H1 (cell line): ENCODE data around the gene ALK. TPM values are rescaled to one million over a fixed set of nuclear protein-coding genes. Genes with fewer than 3 reads are reported as not detected.

ENCODE experiments used
- CTCF ChIA-PET: fragments of 300-600 bp; sonication (Branson Sonifier 250); formaldehyde crosslinking; loops from one replicate; lab custom pipeline; 2021; ENCODE audit not compliant: partially characterized antibody; lab: Charles Lee
- POLR2A ChIA-PET: fragments of 300-600 bp; sonication (Branson Sonifier 250); formaldehyde crosslinking; loops from one replicate; lab custom pipeline; 2021; ENCODE audit warnings: inconsistent platforms; ENCODE audit not compliant: partially characterized antibody; lab: Charles Lee
- DNase-seq, 2 experiments: peaks; one replicate each; pipeline versions ENCODE4 v3.0.0 to v3.0.0-alpha.2; 2010 to 2022; ENCODE audit warnings: low spot score in 2 of 2, low read depth in 1 of 2, mixed read lengths in 1 of 2
- FAIRE-seq: peaks from 2 replicates; lab custom pipeline; 2011; peaks lifted over from hg19 to GRCh38; lab: Jason Lieb, UNC
- H2AFZ ChIP-seq: 2 replicates; pipeline ENCODE4 v1.8.1; 2012; ENCODE audit warnings: low read length, inconsistent platforms
- H2AK5ac ChIP-seq: 2 replicates; pipeline ENCODE4 v1.6.1; 2013; ENCODE audit warnings: low read depth, low read length
- H2BK120ac ChIP-seq: replicated peaks from 2 replicates; pipeline ENCODE3; 2013; ENCODE audit warnings: low read depth, low read length, inconsistent platforms
- H2BK12ac ChIP-seq: 2 replicates; pipeline ENCODE4 v1.6.1; 2013; ENCODE audit warnings: low read depth, low read length
- H2BK15ac ChIP-seq: 2 replicates; pipeline ENCODE4 v1.6.1; 2013; ENCODE audit warnings: low read length
- H2BK20ac ChIP-seq: 2 replicates; pipeline ENCODE4 v1.6.1; 2013; ENCODE audit warnings: low read length
- H2BK5ac ChIP-seq: 2 replicates; pipeline ENCODE4 v1.6.1; 2013; ENCODE audit warnings: low read depth, low read length
- H3K14ac ChIP-seq: 2 replicates; pipeline ENCODE4 v1.6.1; 2013; ENCODE audit warnings: inconsistent platforms; ENCODE audit not compliant: insufficient read length
- H3K18ac ChIP-seq: 2 replicates; pipeline ENCODE4 v1.6.1; 2013; ENCODE audit warnings: low read length; ENCODE audit errors: extremely low read depth
- H3K23ac ChIP-seq: 2 replicates; pipeline ENCODE4 v1.6.1; 2013; ENCODE audit warnings: inconsistent platforms; ENCODE audit not compliant: insufficient read length
- H3K23me2 ChIP-seq: 2 replicates; pipeline ENCODE4 v1.6.1; 2013; ENCODE audit warnings: low read depth, low read length
- H3K27ac ChIP-seq: 2 replicates; pipeline ENCODE4 v1.6.1; 2011; ENCODE audit warnings: low read depth, low read length, inconsistent platforms
- H3K27me3 ChIP-seq, 4 experiments: replicated peaks in 1 of 4; 1 replicate in 1 of 4; 2 replicates in 3 of 4; pipeline versions ENCODE4 v1.6.1 to v1.8.1; 2011 to 2013; ENCODE audit warnings: low read length in 3 of 4, mild to moderate bottlenecking in 3 of 4, inconsistent platforms in 2 of 4, mixed read lengths in 2 of 4, moderate library complexity in 1 of 4; ENCODE audit not compliant: control insufficient read depth in 3 of 4, insufficient read depth in 3 of 4; ENCODE audit errors: extremely low read depth in 1 of 4
- H3K36me3 ChIP-seq, 4 experiments: 2 replicates each; pipeline versions ENCODE4 v1.6.1 to v1.8.1; 2011 to 2013; ENCODE audit warnings: mild to moderate bottlenecking in 4 of 4, low read length in 3 of 4, moderate library complexity in 2 of 4, control low read depth in 1 of 4, inconsistent platforms in 1 of 4; ENCODE audit not compliant: insufficient read depth in 4 of 4, control insufficient read depth in 2 of 4
- H3K4ac ChIP-seq: replicated peaks from 2 replicates; pipeline ENCODE3; 2013; ENCODE audit warnings: low read length, low read depth, mixed read lengths, inconsistent platforms; ENCODE audit not compliant: insufficient read length
- H3K4me1 ChIP-seq, 4 experiments: replicated peaks in 1 of 4; 1 replicate in 1 of 4; 2 replicates in 3 of 4; pipeline versions ENCODE4 v1.6.1 to v1.8.1; 2011 to 2013; ENCODE audit warnings: low read length in 3 of 4, inconsistent platforms in 2 of 4, mixed read lengths in 1 of 4; ENCODE audit not compliant: insufficient read depth in 4 of 4, control insufficient read depth in 3 of 4
- H3K4me2 ChIP-seq, 2 experiments: 2 replicates each; pipeline versions ENCODE4 v1.6.1 to v1.8.1; 2011 to 2013; ENCODE audit warnings: low read depth in 2 of 2, low read length in 2 of 2, control low read depth in 1 of 2, inconsistent platforms in 1 of 2, mild to moderate bottlenecking in 1 of 2; ENCODE audit not compliant: insufficient read depth in 1 of 2
- H3K4me3 ChIP-seq, 4 experiments: fragments of 200-600, 300-600 bp in 1 of 4; sonication (generic), shearing (Covaris generic), sonication (Bioruptor Twin) in 1 of 4; 2 replicates each; pipeline versions ENCODE4 v1.5.1 to v1.8.1; 2011 to 2016; ENCODE audit warnings: low read length in 4 of 4, low read depth in 3 of 4, control low read depth in 2 of 4, inconsistent platforms in 2 of 4, mild to moderate bottlenecking in 2 of 4, mixed read lengths in 1 of 4, moderate library complexity in 1 of 4; ENCODE audit not compliant: insufficient read depth in 2 of 4; ENCODE audit errors: extremely low read depth in 1 of 4
- H3K56ac ChIP-seq: replicated peaks from 2 replicates; pipeline ENCODE3; 2013; ENCODE audit warnings: low read depth, mild to moderate bottlenecking, mixed read lengths, low read length, inconsistent platforms; ENCODE audit not compliant: insufficient read length
- H3K79me1 ChIP-seq: 2 replicates; pipeline ENCODE4 v1.6.1; 2013; ENCODE audit warnings: low read depth, low read length, control low read depth
- H3K79me2 ChIP-seq, 2 experiments: 2 replicates each; pipeline versions ENCODE4 v1.6.1 to v1.8.1; 2012 to 2013; ENCODE audit warnings: low read length in 2 of 2, mild to moderate bottlenecking in 2 of 2, inconsistent platforms in 1 of 2; ENCODE audit not compliant: insufficient read depth in 2 of 2, control insufficient read depth in 1 of 2
- H3K9ac ChIP-seq, 4 experiments: replicated peaks in 1 of 4; 1 replicate in 1 of 4; 2 replicates in 3 of 4; pipeline versions ENCODE4 v1.6.1 to v1.8.1; 2011 to 2013; ENCODE audit warnings: low read depth in 3 of 4, low read length in 3 of 4, control low read depth in 2 of 4, mild to moderate bottlenecking in 2 of 4, moderate library complexity in 2 of 4, inconsistent platforms in 1 of 4; ENCODE audit errors: extremely low read depth in 1 of 4
- H3K9me3 ChIP-seq, 2 experiments: 2 replicates each; pipeline versions ENCODE4 v1.6.1 to v1.8.1; 2012 to 2013; ENCODE audit warnings: mild to moderate bottlenecking in 2 of 2, moderate library complexity in 2 of 2, control low read depth in 1 of 2, inconsistent platforms in 1 of 2, low read depth in 1 of 2, low read length in 1 of 2, mixed read lengths in 1 of 2; ENCODE audit not compliant: insufficient read depth in 2 of 2
- H4K20me1 ChIP-seq, 2 experiments: replicated peaks in 1 of 2; 2 replicates each; pipeline versions ENCODE3 to v1.8.1; 2011 to 2013; ENCODE audit warnings: inconsistent platforms in 2 of 2, low read length in 2 of 2, mild to moderate bottlenecking in 1 of 2; ENCODE audit not compliant: insufficient read depth in 2 of 2, control insufficient read depth in 1 of 2
- H4K5ac ChIP-seq: 2 replicates; pipeline ENCODE4 v1.6.1; 2013; ENCODE audit warnings: low read length, low read depth, mixed read lengths, inconsistent platforms; ENCODE audit not compliant: insufficient read length
- H4K8ac ChIP-seq: 2 replicates; pipeline ENCODE4 v1.8.0; 2013; ENCODE audit warnings: mild to moderate bottlenecking, moderate library complexity, low read length, inconsistent platforms; ENCODE audit not compliant: insufficient read depth; ENCODE audit errors: extremely low read depth
- H4K91ac ChIP-seq: replicated peaks from 2 replicates; pipeline ENCODE3; 2013; ENCODE audit warnings: low read length, mixed read lengths, inconsistent platforms; ENCODE audit not compliant: insufficient read length
- CHD1 ChIP-seq: IDR thresholded peaks from 2 replicates; pipeline ENCODE4 v1.6.1; 2012; ENCODE audit warnings: low read depth, low read length, improper control_type of control experiment
- MAFK ChIP-seq: IDR thresholded peaks from 2 replicates; pipeline ENCODE4 v1.6.1; 2012; ENCODE audit warnings: low read depth, mild to moderate bottlenecking, improper control_type of control experiment, low read length
- RXRA ChIP-seq: IDR thresholded peaks from 2 replicates; pipeline ENCODE4 v1.6.1; 2011; ENCODE audit warnings: low read depth, mild to moderate bottlenecking, low read length, moderate library complexity; ENCODE audit not compliant: insufficient read depth
- SAP30 ChIP-seq: fragments of 300-600 bp; sonication (generic); IDR thresholded peaks from 2 replicates; pipeline ENCODE4 v1.7.1; 2012; ENCODE audit warnings: low read length, moderate library complexity, mild to moderate bottlenecking, inconsistent platforms; ENCODE audit not compliant: insufficient read depth, insufficient replicate concordance
- SP1 ChIP-seq: IDR thresholded peaks from 2 replicates; pipeline ENCODE4 v1.6.1; 2011; ENCODE audit warnings: low read depth, low read length
- SUZ12 ChIP-seq: fragments of 200-600 bp; sonication (generic); IDR thresholded peaks from 2 replicates; pipeline ENCODE4 v1.6.1; 2012; ENCODE audit warnings: mild to moderate bottlenecking, inconsistent platforms, low read length, moderate library complexity, mixed read lengths
- WGBS, 2 experiments: shearing (Covaris generic) in 1 of 2; methylation state at CpG; one replicate each; pipeline versions ENCODE4 v1.1.6 to v1.1.7; 2013 to 2015; ENCODE audit warnings: low lambda C conversion rate in 2 of 2, mixed read lengths in 2 of 2, inconsistent platforms in 1 of 2, low coverage in 1 of 2, missing lambda C conversion rate in 1 of 2; ENCODE audit not compliant: insufficient replicate concordance in 2 of 2, insufficient coverage in 1 of 2, insufficient read length in 1 of 2; ENCODE audit errors: extremely low coverage in 1 of 2, missing lambda C conversion rate in 1 of 2; 5-methylcytosine and 5-hydroxymethylcytosine counted together
- polyA plus RNA-seq, 7 experiments: library from polyadenylated mRNA; depleted of rRNA in 3 of 7; stranded (reverse) in 5 of 7; unstranded in 2 of 7; fragments of >200 nt in 5 of 7; fragments of 200-250 nt in 2 of 7; gene quantifications; 1 replicate in 5 of 7; 2 replicates in 1 of 7; 4 replicates in 1 of 7; pipeline versions ENCODE4 v1.2.1 to v1.2.3, GENCODE V29; 2011 to 2013; ENCODE audit warnings: missing spikeins in 2 of 7, mixed read lengths in 2 of 7
- total RNA-seq: library from RNA; stranded (reverse); fragmentation: NEBNext Ultra II Directional; extraction: Animal tissue kit (Norgen Biotek cat#: 25700); gene quantifications from 2 replicates; pipeline ENCODE4 v1.2.1, GENCODE V29; 2021

Gene ALK
- total and polyA plus RNA-seq, 2 of the 8 experiments (the other 6 are each of a cell fraction or from before 2014, with no cell fraction given) = 0.02 to 0.09 TPM

GRCh38 chr2:29281086-29281915, 640.1 kb downstream of the ALK start:
- no peak overlapping the region for H2AFZ ChIP-seq
- no peaks in the 10 kb centered on the region for H4K20me1 ChIP-seq
- H3K79me2 ChIP-seq = no peaks in the 10 kb centered on the region
- H2BK12ac ChIP-seq = no peak overlapping the region
- H3K23me2 ChIP-seq = no peaks in the 10 kb centered on the region; the same call in 1 of the 2 replicates
- H3K4me2 ChIP-seq = no peak overlapping the region
- FAIRE-seq = no peak
- no peak overlapping the region for H3K23ac ChIP-seq
- H3K4me1 ChIP-seq = peaks cover 0 to 2% (median 0%) of the 10 kb centered on the region in 4 experiments; a peak in 1 of 7 replicates
- 87% methylated on average over 14 of the region's 15 CpGs; no CpG with 5 or more reads in 1 of the 2 experiments for WGBS, 2 experiments
- no peaks in the 10 kb centered on the region for H3K27me3 ChIP-seq
- H3K14ac ChIP-seq = no peak overlapping the region
- no peak overlapping the region for H3K4ac ChIP-seq
- H4K8ac ChIP-seq = no peak overlapping the region
- no peaks in the 10 kb centered on the region for H3K79me1 ChIP-seq
- H4K5ac ChIP-seq = no peak overlapping the region
- H2BK5ac ChIP-seq = no peak overlapping the region
- H2BK15ac ChIP-seq = no peak overlapping the region
- no peak overlapping the region for H3K27ac ChIP-seq
- ChIA-PET CTCF (interaction anchor here (0.9 to 1.9 kb wide), 4 partner anchors 14 to 42 kb away, joined by 3 to 7 read pairs (median 4); no protein-coding TSS in a partner anchor), POLR2A (no interaction called here)
- H3K36me3 ChIP-seq = no peaks in the 10 kb centered on the region
- no peak overlapping the region for H3K4me3 ChIP-seq
- no peak overlapping the region for H4K91ac ChIP-seq
- H3K9me3 ChIP-seq = no peaks in the 10 kb centered on the region
- no peak overlapping the region for H3K9ac ChIP-seq
- H2AK5ac ChIP-seq = no peak overlapping the region
- H2BK20ac ChIP-seq = no peak overlapping the region
- DNase-seq = no peak
- H2BK120ac ChIP-seq = no peak overlapping the region
- H3K56ac ChIP-seq = no peak overlapping the region
- no peak overlapping the region for H3K18ac ChIP-seq
- TF ChIP-seq CHD1 (no peak), SP1 (no peak), MAFK (no peak), RXRA (no peak), SUZ12 (no peak), SAP30 (no peak)
